Kidney (tissue), 14 donors: ENCODE results near the gene VANGL1. TPM values are rescaled to one million over a fixed set of nuclear protein-coding genes. Genes with fewer than 3 reads are reported as not detected.

Experiments used
- DNase-seq, 5 donors: peaks; one replicate each; pipeline ENCODE4 v3.0.0-alpha.2; 2013 to 2020
- FAIRE-seq: peaks from 2 replicates; lab custom pipeline; 2012; peaks lifted over from hg19 to GRCh38; lab: Jason Lieb, UNC
- H3K27ac ChIP-seq, 2 donors: one replicate each; pipeline ENCODE4 v1.7.0; 2013; ENCODE audit warnings: low read depth in 2 of 2, low read length in 2 of 2, inconsistent platforms in 1 of 2
- H3K27me3 ChIP-seq: one replicate; pipeline ENCODE4 v1.7.1; 2013; ENCODE audit warnings: low read length, inconsistent platforms; ENCODE audit not compliant: control insufficient read depth, insufficient read depth
- H3K36me3 ChIP-seq, 3 donors: one replicate each; pipeline versions ENCODE4 v1.7.0 to v1.7.1; 2013; ENCODE audit warnings: low read length in 3 of 3, control low read depth in 1 of 3, inconsistent platforms in 1 of 3; ENCODE audit not compliant: insufficient read depth in 3 of 3, control insufficient read depth in 2 of 3
- H3K4me1 ChIP-seq, 3 donors: one replicate each; pipeline versions ENCODE4 v1.7.0 to v1.7.1; 2013; ENCODE audit warnings: low read length in 3 of 3, inconsistent platforms in 1 of 3, low read depth in 1 of 3; ENCODE audit not compliant: control insufficient read depth in 2 of 3, insufficient read depth in 2 of 3
- H3K4me3 ChIP-seq, 3 donors: one replicate each; pipeline versions ENCODE4 v1.7.0 to v1.8.1; 2013; ENCODE audit warnings: low read length in 3 of 3, control low read depth in 1 of 3, inconsistent platforms in 1 of 3
- H3K9ac ChIP-seq, 3 donors: one replicate each; pipeline versions ENCODE4 v1.7.0 to v1.7.1; 2013; ENCODE audit warnings: low read length in 3 of 3, control low read depth in 1 of 3, inconsistent platforms in 1 of 3
- H3K9me3 ChIP-seq, 3 donors: one replicate each; pipeline versions ENCODE4 v1.7.0 to v1.7.1; 2013; ENCODE audit warnings: low read length in 3 of 3, control low read depth in 1 of 3, inconsistent platforms in 1 of 3; ENCODE audit not compliant: control insufficient read depth in 2 of 3, insufficient read depth in 1 of 3
- CTCF ChIP-seq: IDR thresholded peaks from 3 replicates; pipeline ENCODE4 v1.5.1; 2012; ENCODE audit warnings: mild to moderate bottlenecking, moderate library complexity, borderline replicate concordance; ENCODE audit not compliant: insufficient read depth; ENCODE audit errors: extremely low read depth
- intact Hi-C: fragments of 100-400 bp; cut with DNase I; formaldehyde crosslinking; loops from one replicate; pipeline ENCODE4 v1.11.1; 2022
- polyA plus RNA-seq: library from polyadenylated mRNA; stranded (reverse); fragments of 350-450 nt; fragmentation: Illumina TruSeq; extraction: RNeasy Lipid Tissue Mini Kit (QIAGEN cat#74804); gene quantifications from one replicate; pipeline ENCODE4 v1.2.3, GENCODE V29; 2014; ENCODE audit warnings: low read depth, low replicate concordance; ENCODE audit not compliant: insufficient read depth
- total RNA-seq: library from RNA; stranded (reverse); fragmentation: NEBNext Ultra II Directional; extraction: Animal tissue kit (Norgen Biotek cat#: 25700); gene quantifications from one replicate; pipeline ENCODE4 v1.2.1, GENCODE V29; 2021
- donor health status: control.
- donor health status: control.
- donor health status: control.
- donor health status: control.
- donor health status: control.
- donor health status: DM: yes; HTN: yes; CAD: no.
- donor health status: Normal renal cell carcinoma (clear cell type).

VANGL1 gene
- total and polyA plus RNA-seq, 2 donors from 2014 or later = 2.7 to 12.3 TPM

DNA sequence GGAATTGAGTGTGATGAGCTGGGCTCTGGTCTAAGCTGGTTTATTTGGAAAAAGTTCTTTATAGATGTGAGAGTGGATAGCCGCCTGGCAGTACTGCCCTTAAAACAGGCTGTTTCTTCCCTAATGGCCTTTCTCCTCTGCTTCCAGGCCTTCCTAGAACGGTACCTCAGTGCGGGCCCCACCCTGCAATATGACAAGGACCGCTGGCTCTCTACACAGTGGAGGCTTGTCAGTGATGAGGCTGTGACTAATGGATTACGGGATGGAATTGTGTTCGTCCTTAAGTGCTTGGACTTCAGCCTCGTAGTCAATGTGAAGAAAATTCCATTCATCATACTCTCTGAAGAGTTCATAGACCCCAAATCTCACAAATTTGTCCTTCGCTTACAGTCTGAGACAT is 49.2 kb downstream of the VANGL1 start:
- Histone ChIP-seq H3K9ac (no peak overlapping the region), H3K4me3 (no peak overlapping the region), H3K36me3 (peaks cover 3 to 14% (median 10%) of the 10 kb centered on the region in 3 donors), H3K27ac (no peak overlapping the region), H3K9me3 (no peaks in the 10 kb centered on the region), H3K27me3 (no peaks in the 10 kb centered on the region), H3K4me1 (no peaks in the 10 kb centered on the region)
- no peak for DNase-seq
- no peak for TF ChIP-seq CTCF
- no peak for FAIRE-seq
- intact Hi-C loops = no loop called here

DNA sequence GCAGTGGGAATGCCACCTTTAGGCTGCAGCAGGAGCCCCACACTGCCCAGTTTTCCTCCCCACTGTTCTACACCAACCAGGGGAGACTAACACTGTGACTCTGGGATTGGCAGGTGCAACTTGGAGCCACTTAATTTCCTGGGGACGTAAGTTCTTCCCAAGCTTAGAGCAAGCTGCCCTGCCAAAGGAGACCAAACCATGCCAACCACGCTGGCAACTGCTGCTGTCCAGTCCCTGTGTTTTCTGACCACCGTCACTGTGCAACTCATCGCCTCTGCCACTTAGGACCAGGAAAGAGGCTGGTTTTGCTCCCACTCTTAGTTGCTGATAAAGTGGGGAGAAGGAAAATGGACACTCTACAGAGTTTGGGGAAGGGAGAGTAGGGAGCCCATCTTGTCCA is 50.5 kb downstream of the VANGL1 start:
- no peak overlapping the region for H3K4me3 ChIP-seq
- H3K36me3 ChIP-seq = peaks cover 3 to 14% (median 10%) of the 10 kb centered on the region in 3 donors
- DNase-seq = no peak
- H3K27ac ChIP-seq = no peak overlapping the region
- no peak for FAIRE-seq
- no peak for TF ChIP-seq CTCF
- no peak overlapping the region for H3K9ac ChIP-seq
- intact Hi-C loops = no loop called here
- no peaks in the 10 kb centered on the region for H3K4me1 ChIP-seq
- no peaks in the 10 kb centered on the region for H3K27me3 ChIP-seq
- no peaks in the 10 kb centered on the region for H3K9me3 ChIP-seq

DNA sequence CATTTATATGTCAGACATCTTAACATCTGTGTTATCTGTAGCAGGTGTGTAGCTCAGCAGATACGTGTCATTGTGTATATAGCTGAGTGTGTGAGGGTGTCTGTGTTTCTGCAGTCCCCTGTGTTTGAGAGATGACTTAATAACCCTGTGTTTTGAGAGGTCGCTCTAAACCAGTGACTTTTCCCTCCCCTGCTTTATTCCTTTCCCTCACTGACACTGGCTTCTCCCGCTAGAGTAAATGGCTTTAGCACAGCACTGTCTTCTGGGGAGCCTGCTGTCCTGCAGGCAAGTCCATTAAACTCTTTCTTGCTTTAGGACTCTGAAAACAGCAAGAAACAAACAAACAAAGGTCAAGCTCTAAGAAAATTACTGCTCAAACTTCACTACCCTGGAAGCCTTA is 53.0 kb downstream of the VANGL1 start:
- H3K36me3 ChIP-seq = peaks cover 3 to 14% (median 10%) of the 10 kb centered on the region in 3 donors
- FAIRE-seq = no peak
- no peak for DNase-seq
- H3K4me3 ChIP-seq = no peak overlapping the region
- no peaks in the 10 kb centered on the region for H3K9me3 ChIP-seq
- intact Hi-C loops = no loop called here
- H3K4me1 ChIP-seq = no peaks in the 10 kb centered on the region
- H3K27ac ChIP-seq = no peak overlapping the region
- TF ChIP-seq CTCF = no peak
- H3K9ac ChIP-seq = no peak overlapping the region
- H3K27me3 ChIP-seq = no peaks in the 10 kb centered on the region

- H3K4me1 ChIP-seq = no peaks in the 10 kb centered on the region
- TF ChIP-seq CTCF = no peak
- no peaks in the 10 kb centered on the region for H3K27me3 ChIP-seq
- FAIRE-seq = no peak
- H3K36me3 ChIP-seq = peaks cover 0 to 2% (median 0%) of the 10 kb centered on the region in 3 donors
- intact Hi-C loops = no loop called here
- H3K27ac ChIP-seq = no peak overlapping the region
- H3K4me3 ChIP-seq = no peak overlapping the region
- H3K9me3 ChIP-seq = no peaks in the 10 kb centered on the region
- DNase-seq = no peak
- no peak overlapping the region for H3K9ac ChIP-seq
Measured at GRCh38 chr1:115697619-115698018, 55.8 kb downstream of the VANGL1 start.
